ENCODE data around the gene MFF. TPM values are rescaled to one million over a fixed set of nuclear protein-coding genes. Genes with fewer than 3 reads are reported as not detected.
"Not testable (repeated sequence)": the region's sequence is repeated elsewhere in the genome, so short reads cannot be mapped to it uniquely, and the experiment has no call there.

Gene MFF
- total RNA-seq, 1 donor from 2014 or later = 77.3 TPM

GRCh38 chr2:227341553-227341952 lies 16.5 kb downstream of the MFF start:
- Mint-ChIP-seq H3K27ac (no peak overlapping the region), H3K4me1 (ENCODE audit: low read depth) (no peaks in the 10 kb centered on the region), H3K36me3 (ENCODE audit: low read depth) (peaks cover 34% of the 10 kb centered on the region), H3K9me3 (no peaks in the 10 kb centered on the region), H3K4me3 (ENCODE audit: low read depth) (no peak overlapping the region), H3K27me3 (ENCODE audit: low read depth) (no peaks in the 10 kb centered on the region)
- intact Hi-C loops (cut with micrococcal nuclease) = no loop called here
- no peak for DNase-seq (ENCODE audit: low spot score)

- Mint-ChIP-seq H3K9me3 (no peaks in the 10 kb centered on the region), H3K4me3 (ENCODE audit: low read depth) (no peak overlapping the region), H3K4me1 (ENCODE audit: low read depth) (no peaks in the 10 kb centered on the region), H3K36me3 (ENCODE audit: low read depth) (peaks cover 36% of the 10 kb centered on the region), H3K27ac (no peak overlapping the region), H3K27me3 (ENCODE audit: low read depth) (no peaks in the 10 kb centered on the region)
- no peak for DNase-seq (ENCODE audit: low spot score)
- intact Hi-C loops (cut with micrococcal nuclease) = no loop called here
Observed at GRCh38 chr2:227344231-227344630, 19.2 kb downstream of the MFF start.

- no peak overlapping the region for H3K4me3 Mint-ChIP-seq (ENCODE audit: low read depth)
- no peak for DNase-seq (ENCODE audit: low spot score)
- no peaks in the 10 kb centered on the region for H3K27me3 Mint-ChIP-seq (ENCODE audit: low read depth)
- H3K27ac Mint-ChIP-seq = no peak overlapping the region
- peaks cover 36% of the 10 kb centered on the region for H3K36me3 Mint-ChIP-seq (ENCODE audit: low read depth)
- H3K4me1 Mint-ChIP-seq (ENCODE audit: low read depth) = peaks cover 5% of the 10 kb centered on the region
- intact Hi-C loops (cut with micrococcal nuclease) = no loop called here
- H3K9me3 Mint-ChIP-seq = no peaks in the 10 kb centered on the region
Observed at GRCh38 chr2:227347117-227347516, 22.1 kb downstream of the MFF start.

GRCh38 chr2:227348324-227348723 lies 23.3 kb downstream of the MFF start:
- no peak for DNase-seq (ENCODE audit: low spot score)
- no peak overlapping the region for H3K27ac Mint-ChIP-seq
- H3K9me3 Mint-ChIP-seq = no peaks in the 10 kb centered on the region
- intact Hi-C loops (cut with micrococcal nuclease) = no loop called here
- no peak overlapping the region for H3K4me3 Mint-ChIP-seq (ENCODE audit: low read depth)
- no peaks in the 10 kb centered on the region for H3K27me3 Mint-ChIP-seq (ENCODE audit: low read depth)
- H3K4me1 Mint-ChIP-seq (ENCODE audit: low read depth) = peaks cover 5% of the 10 kb centered on the region
- H3K36me3 Mint-ChIP-seq (ENCODE audit: low read depth) = peaks cover 37% of the 10 kb centered on the region

GRCh38 chr2:227349989-227350612 lies 25.1 kb downstream of the MFF start:
- intact Hi-C loops (cut with micrococcal nuclease) = no loop called here
- H3K36me3 Mint-ChIP-seq (ENCODE audit: low read depth) = peaks cover 41% of the 10 kb centered on the region
- no peak for DNase-seq (ENCODE audit: low spot score)
- no peaks in the 10 kb centered on the region for H3K9me3 Mint-ChIP-seq
- H3K27me3 Mint-ChIP-seq (ENCODE audit: low read depth) = no peaks in the 10 kb centered on the region
- H3K4me3 Mint-ChIP-seq (ENCODE audit: low read depth) = no peak overlapping the region
- H3K27ac Mint-ChIP-seq = no peak overlapping the region
- peaks cover 6% of the 10 kb centered on the region for H3K4me1 Mint-ChIP-seq (ENCODE audit: low read depth)

- peaks cover 45% of the 10 kb centered on the region for H3K36me3 Mint-ChIP-seq (ENCODE audit: low read depth)
- no peaks in the 10 kb centered on the region for H3K27me3 Mint-ChIP-seq (ENCODE audit: low read depth)
- intact Hi-C loops (cut with micrococcal nuclease) = no loop called here
- no peak for DNase-seq (ENCODE audit: low spot score)
- no peak overlapping the region for H3K4me3 Mint-ChIP-seq (ENCODE audit: low read depth)
- H3K9me3 Mint-ChIP-seq = no peaks in the 10 kb centered on the region
- H3K27ac Mint-ChIP-seq = peak overlapping the region; percentile 81
- H3K4me1 Mint-ChIP-seq (ENCODE audit: low read depth) = peaks cover 6% of the 10 kb centered on the region
Observed at GRCh38 chr2:227351639-227352038, 26.6 kb downstream of the MFF start.

GRCh38 chr2:227360351-227360750 lies 35.3 kb downstream of the MFF start:
- no peak for DNase-seq (ENCODE audit: low spot score)
- Mint-ChIP-seq H3K9me3 (no peaks in the 10 kb centered on the region), H3K27ac (no peak overlapping the region), H3K27me3 (ENCODE audit: low read depth) (no peaks in the 10 kb centered on the region), H3K4me3 (ENCODE audit: low read depth) (no peak overlapping the region), H3K4me1 (ENCODE audit: low read depth) (no peaks in the 10 kb centered on the region), H3K36me3 (ENCODE audit: low read depth) (peaks cover 37% of the 10 kb centered on the region)
- intact Hi-C loops (cut with micrococcal nuclease) = no loop called here

- H3K27me3 Mint-ChIP-seq (ENCODE audit: low read depth) = no peaks in the 10 kb centered on the region
- H3K4me1 Mint-ChIP-seq (ENCODE audit: low read depth) = no peaks in the 10 kb centered on the region
- H3K27ac Mint-ChIP-seq = no peak overlapping the region
- peaks cover 20% of the 10 kb centered on the region for H3K36me3 Mint-ChIP-seq (ENCODE audit: low read depth)
- no peak for DNase-seq (ENCODE audit: low spot score)
- intact Hi-C loops (cut with micrococcal nuclease) = no loop called here
- H3K9me3 Mint-ChIP-seq = no peaks in the 10 kb centered on the region
- H3K4me3 Mint-ChIP-seq (ENCODE audit: low read depth) = no peak overlapping the region
Observed at GRCh38 chr2:227363756-227364155, 38.7 kb downstream of the MFF start.

GRCh38 chr2:227364585-227365263 lies 39.7 kb downstream of the MFF start:
- intact Hi-C loops (cut with micrococcal nuclease); H3K4me1 Mint-ChIP-seq (ENCODE audit: low read depth); DNase-seq (ENCODE audit: low spot score); H3K9me3 Mint-ChIP-seq; H3K27me3 Mint-ChIP-seq (ENCODE audit: low read depth); H3K4me3 Mint-ChIP-seq (ENCODE audit: low read depth); H3K27ac Mint-ChIP-seq: not testable (repeated sequence)
- H3K36me3 Mint-ChIP-seq (ENCODE audit: low read depth) = peaks cover 10% of the 10 kb centered on the region

- Mint-ChIP-seq H3K36me3 (ENCODE audit: low read depth) (peaks cover 3% of the 10 kb centered on the region), H3K27ac (no peak overlapping the region), H3K4me1 (ENCODE audit: low read depth) (peaks cover 1% of the 10 kb centered on the region), H3K27me3 (ENCODE audit: low read depth) (no peaks in the 10 kb centered on the region), H3K9me3 (no peaks in the 10 kb centered on the region), H3K4me3 (ENCODE audit: low read depth) (no peak overlapping the region)
- no peak for DNase-seq (ENCODE audit: low spot score)
- intact Hi-C loops (cut with micrococcal nuclease) = no loop called here
Observed at GRCh38 chr2:227365833-227366232, 40.8 kb downstream of the MFF start.

GRCh38 chr2:227366769-227367426 lies 41.8 kb downstream of the MFF start:
- Mint-ChIP-seq H3K27ac (no peak overlapping the region), H3K9me3 (no peaks in the 10 kb centered on the region), H3K4me3 (ENCODE audit: low read depth) (no peak overlapping the region), H3K36me3 (ENCODE audit: low read depth) (no peaks in the 10 kb centered on the region), H3K4me1 (ENCODE audit: low read depth) (peaks cover 3% of the 10 kb centered on the region), H3K27me3 (ENCODE audit: low read depth) (no peaks in the 10 kb centered on the region)
- intact Hi-C loops (cut with micrococcal nuclease) = no loop called here
- DNase-seq (ENCODE audit: low spot score) = no peak

- H3K36me3 Mint-ChIP-seq (ENCODE audit: low read depth) = no peaks in the 10 kb centered on the region
- no peaks in the 10 kb centered on the region for H3K9me3 Mint-ChIP-seq
- intact Hi-C loops (cut with micrococcal nuclease) = no loop called here
- H3K27ac Mint-ChIP-seq = no peak overlapping the region
- peaks cover 3% of the 10 kb centered on the region for H3K4me1 Mint-ChIP-seq (ENCODE audit: low read depth)
- no peak for DNase-seq (ENCODE audit: low spot score)
- H3K4me3 Mint-ChIP-seq (ENCODE audit: low read depth) = no peak overlapping the region
- no peaks in the 10 kb centered on the region for H3K27me3 Mint-ChIP-seq (ENCODE audit: low read depth)
Observed at GRCh38 chr2:227367427-227367795, 42.4 kb downstream of the MFF start.

- H3K4me3 Mint-ChIP-seq (ENCODE audit: low read depth) = no peak overlapping the region
- H3K27ac Mint-ChIP-seq = no peak overlapping the region
- H3K9me3 Mint-ChIP-seq = no peaks in the 10 kb centered on the region
- intact Hi-C loops (cut with micrococcal nuclease) = no loop called here
- H3K36me3 Mint-ChIP-seq (ENCODE audit: low read depth) = no peaks in the 10 kb centered on the region
- no peaks in the 10 kb centered on the region for H3K27me3 Mint-ChIP-seq (ENCODE audit: low read depth)
- DNase-seq (ENCODE audit: low spot score) = no peak
- peaks cover 3% of the 10 kb centered on the region for H3K4me1 Mint-ChIP-seq (ENCODE audit: low read depth)
Observed at GRCh38 chr2:227368574-227368973, 43.5 kb downstream of the MFF start.
